NOMO-1 treated with DMSO at 0.1 percent for 48 hours (cell line): Measurements from ENCODE around the gene MAP4K5.
A peak's percentile ranks its signal among the peaks of the same experiment; 100 is the strongest.
"Not testable (repeated sequence)": the region's sequence is repeated elsewhere in the genome, so short reads cannot be mapped to it uniquely, and the experiment has no call there.

ENCODE experiments used
- DNase-seq: peaks from one replicate; lab custom pipeline; 2025; ENCODE audit not compliant: unreplicated experiment; lab: John Stamatoyannopoulos, UW

The MAP4K5 gene

DNA sequence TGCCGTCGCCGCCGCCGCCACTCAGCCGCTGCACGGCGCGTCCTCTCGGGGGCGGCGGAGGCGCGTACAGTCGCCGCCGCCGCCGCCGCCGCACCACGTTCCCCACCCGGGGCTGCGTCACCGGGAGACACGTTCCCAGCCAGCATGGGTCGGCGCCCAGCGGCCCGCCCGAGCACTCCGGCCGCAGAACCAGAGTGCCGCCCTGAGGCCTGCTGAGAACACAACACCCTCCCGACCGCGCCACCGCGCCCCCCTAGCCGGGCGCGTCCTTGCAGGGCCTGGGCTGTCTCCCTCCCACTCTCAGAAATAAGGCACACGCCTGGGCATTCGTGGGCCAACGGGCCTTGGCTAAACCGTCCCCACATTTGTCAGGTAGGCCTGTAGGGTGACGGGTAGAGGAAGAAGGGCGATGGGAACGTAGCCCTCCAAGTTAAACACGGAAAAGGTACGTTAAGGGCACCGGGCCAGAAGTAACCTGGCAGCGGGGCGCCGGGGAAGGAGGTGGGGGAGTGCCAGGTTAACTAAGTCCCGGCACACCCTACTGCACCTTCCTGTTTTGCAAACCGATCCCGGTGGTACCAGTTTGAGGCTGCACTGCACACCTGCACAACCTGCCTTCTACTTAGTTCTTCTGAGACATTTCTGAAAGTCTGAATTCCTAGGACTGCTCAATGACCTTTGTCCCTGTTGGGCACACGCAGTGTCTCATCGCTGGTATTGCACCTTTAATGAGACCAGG, at the start of gene MAP4K5:
Gene MAP4K5 (minus strand): TSS at position 68 of the 739 bp plus-strand sequence. CDS start 520 bp downstream, outside the sequence.
- DNase-seq = peak; percentile 83

DNA sequence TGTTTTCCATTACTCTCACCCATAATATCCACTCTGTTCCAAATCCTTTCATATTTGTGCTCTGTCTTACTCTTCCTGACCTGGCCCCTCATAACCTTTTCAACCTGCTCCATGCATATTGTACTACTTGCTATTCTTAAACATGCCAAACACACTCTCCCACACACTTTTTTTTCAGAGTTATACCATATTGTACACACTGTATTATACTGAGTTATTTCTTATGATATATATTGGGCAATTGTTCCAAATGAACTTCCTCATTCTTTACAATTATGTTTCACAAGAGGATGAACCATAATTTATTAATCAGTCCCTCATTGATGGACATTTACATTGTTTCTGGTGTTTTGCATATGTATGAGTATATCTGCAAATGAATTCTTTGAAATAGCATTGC, 46.1 kb upstream of the MAP4K5 start:
- peak; percentile 62 for DNase-seq

DNA sequence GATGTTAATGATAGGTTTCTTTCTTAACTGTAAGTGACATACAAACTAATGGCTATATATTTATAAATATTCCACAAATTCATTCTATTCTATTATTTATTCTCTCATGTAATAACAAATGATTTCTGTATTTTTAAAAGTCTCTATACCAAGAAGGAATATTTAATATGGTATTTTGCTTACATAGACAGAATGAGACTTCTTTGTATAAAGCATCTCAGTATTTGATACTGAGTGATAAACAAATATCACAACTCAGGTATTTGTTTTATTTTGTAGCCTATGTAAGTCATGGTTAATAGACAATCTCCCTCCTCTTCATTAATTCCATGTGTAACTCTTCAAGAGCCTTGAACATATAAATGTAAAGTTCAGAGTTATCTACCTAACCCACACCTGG, 45.6 kb upstream of the MAP4K5 start:
- DNase-seq = no peak

DNA sequence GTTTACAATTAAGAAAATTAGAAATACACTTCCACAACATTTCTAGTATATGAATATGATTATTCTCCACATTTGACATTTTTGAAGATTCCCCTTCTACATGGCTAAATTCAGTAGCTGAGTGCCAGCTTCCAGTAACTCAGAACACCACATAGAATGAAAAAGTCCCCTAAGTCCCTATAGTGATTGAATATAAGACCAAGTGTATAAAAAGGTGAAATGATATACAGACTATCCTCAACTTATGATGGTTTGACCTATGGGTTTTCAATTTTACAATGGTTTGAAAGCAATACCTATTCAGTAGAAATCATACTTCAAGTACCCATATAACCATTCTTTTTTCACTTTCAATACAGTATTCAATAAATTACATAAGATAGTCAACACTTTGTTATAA, 43.4 kb upstream of the MAP4K5 start:
- no peak for DNase-seq

DNA sequence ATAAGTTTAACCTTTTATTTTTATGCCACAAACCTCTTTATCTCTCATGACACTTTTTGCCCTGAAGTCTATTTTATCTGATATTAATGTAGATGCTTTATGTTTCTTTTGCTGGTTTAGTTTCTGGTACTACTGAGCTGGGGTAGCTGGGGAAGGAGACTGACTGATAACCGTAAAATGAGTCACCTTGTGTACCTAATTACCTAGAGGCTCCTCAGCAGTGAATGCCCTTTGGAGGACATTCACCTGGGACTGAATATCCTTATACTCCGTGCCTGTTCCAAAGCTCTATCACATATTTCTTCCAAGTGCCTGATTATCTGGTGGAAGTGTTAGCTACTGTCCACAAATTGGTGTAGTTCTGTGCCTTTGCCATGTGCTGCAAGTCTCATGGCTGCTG, 41.5 kb upstream of the MAP4K5 start:
- no peak for DNase-seq

DNA sequence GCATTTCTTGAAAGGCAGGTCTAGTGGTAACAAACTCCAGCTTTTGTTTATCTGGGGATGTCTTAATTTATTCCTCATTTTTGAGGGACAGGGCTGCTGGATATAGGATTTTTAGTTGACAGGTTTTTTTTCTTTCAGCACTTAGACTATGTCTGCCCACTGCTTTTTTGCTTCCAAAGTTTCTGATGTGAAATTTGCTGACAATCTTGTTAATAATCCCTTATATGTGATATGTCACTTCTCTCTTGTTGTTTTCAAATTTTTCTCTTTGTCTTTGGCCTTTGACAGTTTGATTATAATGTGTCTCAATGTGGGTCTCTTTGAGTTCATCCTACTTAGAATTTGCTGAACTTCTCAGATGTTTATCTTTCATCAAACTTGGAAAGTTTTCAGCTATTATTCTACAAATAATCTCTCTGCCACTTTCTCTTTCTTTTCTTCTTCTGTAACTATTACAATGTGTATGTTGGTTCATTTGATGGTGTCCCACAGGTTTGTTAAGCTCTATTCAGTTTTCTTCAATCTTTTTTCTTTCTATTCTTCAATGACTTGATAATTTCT, 37.4 kb upstream of the MAP4K5 start:
- DNase-seq = no peak

DNA sequence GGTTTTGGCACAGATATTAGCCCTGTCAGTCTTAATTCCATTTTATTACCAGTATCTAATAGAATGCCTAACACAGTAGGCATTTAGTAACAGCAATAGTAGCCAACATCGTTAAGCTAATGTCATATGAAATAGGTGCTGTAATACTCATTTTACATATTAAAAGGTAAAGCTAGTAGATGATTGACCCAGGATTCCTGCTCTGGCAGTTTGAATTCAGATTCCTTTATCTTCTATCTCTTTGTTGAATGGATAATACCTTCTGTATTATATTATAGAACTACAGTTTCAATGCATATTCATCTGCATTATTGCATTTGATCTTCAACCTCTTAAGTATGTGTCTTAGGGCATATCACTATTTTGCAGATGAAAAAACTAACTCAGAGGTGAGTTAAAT, 30.5 kb upstream of the MAP4K5 start:
- no peak for DNase-seq

DNA sequence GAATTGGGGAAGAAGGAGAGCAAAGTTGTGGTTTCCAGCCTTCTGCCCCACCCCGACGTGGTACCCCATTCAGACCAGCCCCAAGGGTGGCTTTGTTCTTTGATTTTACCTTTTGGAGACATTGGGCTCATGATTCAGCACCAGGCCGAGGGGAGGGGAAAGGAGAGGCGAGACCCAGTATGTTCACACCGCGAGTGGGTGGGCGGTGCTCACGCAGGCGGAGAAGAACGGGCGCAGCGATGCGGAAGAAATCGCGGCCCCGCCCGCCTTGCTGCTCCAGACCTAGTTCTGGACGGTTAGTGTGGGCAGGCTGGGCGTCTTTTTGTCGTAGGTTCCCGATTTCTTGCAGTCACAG, 28.5 kb upstream of the MAP4K5 start:
- peak; percentile 76 for DNase-seq

DNA sequence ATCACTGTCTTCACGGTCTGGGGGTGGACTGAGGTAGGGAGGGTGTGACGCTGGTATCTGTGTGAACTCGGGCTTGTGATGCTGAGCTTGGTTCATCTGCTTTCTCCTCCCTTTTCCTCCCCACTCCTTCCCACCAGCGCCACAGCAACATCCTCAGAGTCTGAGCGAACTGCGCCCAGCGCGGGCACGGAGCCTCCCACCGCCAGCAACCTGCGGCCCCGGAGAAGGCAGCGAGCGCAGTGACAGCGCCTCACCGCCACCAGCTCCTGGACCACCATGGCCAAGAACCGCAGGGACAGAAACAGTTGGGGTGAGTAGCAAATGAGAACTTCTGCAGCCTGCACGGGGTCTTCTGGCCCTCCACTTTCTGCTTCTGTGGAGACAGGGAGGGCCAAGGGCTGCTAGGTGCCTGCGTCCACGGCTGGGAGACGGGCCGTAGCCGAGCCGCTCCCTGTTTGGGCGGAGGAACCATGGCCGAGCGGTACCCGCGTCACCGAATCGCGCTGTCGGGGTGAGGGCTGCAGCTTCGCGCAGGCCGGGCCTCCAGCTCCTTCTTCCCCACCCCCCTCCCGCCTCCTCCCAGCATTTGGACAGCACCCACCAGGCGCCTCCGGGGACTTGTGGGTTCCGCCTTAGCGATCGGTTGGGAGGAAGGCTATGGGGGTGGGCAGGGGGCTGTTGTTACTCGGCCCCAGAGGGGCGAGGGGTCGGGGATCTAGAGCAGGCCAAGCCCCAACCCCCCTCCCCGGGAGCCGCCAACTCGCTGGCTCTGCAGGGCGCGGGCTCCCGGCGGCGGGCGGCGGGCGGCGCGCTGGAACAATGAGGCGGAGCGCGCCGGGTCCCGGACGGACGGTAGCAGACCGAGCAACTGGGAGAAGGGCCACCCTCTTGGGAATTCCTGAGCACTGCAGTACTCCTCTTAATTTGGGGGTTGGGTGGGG, 27.9 kb upstream of the MAP4K5 start, which contains the start of gene ATL1:
Gene ATL1 (plus strand): TSS at position 156 of the 941 bp plus-strand sequence. CDS start 121 bp downstream, at position 277.
- peak; percentile 44 for DNase-seq

DNA sequence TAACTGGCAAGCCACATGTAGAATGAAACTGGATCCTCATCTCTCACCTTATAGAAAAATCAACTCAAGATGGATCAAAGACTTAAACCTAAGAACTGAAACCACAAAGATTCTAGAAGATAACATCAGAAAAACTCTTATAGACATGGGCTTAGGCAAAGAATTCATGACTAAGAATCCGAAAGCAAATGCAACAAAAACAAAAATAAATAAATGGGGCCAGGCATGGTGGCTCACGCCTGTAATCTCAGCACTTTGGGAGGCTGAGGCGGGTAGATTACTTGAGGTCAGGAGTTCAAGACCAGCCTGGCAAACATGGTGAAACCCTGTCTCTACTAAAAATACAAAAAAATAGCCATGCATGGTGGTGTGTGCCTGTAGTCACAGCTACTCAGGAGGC, 20.4 kb upstream of the MAP4K5 start:
- not testable (repeated sequence) for DNase-seq

DNA sequence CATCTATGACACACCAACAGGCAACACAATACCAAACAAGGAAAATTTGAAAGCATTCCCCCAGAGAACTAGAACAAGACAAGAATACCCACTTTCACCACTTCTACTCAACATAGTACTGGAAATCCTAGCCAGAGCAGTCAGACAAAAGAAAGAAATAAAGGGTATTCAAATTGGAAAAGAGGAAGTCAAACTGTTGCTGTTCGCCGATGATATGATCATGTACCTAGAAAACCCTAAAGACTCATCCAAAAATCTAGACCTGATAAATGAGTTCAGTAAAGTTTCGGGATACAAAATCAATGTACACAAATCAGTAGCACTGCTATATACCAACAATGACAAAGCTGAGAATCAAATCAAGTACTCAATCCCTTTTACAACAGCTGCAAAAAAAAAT, 19.5 kb upstream of the MAP4K5 start:
- DNase-seq = no peak

DNA sequence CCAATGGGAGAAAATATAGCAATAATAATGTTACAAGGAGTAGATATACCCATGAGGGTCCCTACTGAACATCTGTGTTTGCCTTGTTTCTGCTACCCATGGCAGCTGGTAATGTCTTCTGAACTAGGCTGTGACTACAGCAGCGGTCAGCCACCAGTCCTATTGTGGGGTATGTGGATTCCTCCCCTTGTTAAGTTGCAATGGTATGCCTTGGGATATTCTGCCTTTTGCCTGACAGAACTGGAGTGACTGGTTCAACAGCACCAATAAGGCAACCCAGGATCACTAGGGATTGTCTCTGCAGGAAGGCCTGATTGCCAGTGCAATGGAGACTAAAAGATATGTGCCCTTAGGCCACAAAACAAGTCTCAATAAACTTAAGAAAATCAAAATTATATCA, 17.9 kb upstream of the MAP4K5 start:
- DNase-seq = no peak

DNA sequence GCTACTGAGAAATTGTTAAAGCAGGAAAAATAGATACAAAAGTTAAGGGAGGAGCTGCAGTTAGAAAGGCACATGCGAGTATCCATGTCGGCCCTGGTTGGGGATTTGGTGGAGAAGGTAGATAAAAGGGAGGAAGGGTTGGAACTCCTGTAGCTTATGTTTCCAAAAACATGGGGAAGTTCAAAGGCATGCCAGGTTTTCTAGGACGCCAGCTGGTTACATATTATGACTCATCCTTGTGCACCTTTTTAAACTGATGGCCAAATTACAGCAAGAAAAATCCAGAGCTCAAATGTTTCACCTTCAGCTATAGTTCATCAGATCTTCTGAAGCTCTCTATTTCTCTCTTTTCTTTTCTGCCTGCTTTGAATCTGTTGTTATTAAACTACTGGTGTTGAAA, 13.2 kb upstream of the MAP4K5 start:
- DNase-seq = no peak

DNA sequence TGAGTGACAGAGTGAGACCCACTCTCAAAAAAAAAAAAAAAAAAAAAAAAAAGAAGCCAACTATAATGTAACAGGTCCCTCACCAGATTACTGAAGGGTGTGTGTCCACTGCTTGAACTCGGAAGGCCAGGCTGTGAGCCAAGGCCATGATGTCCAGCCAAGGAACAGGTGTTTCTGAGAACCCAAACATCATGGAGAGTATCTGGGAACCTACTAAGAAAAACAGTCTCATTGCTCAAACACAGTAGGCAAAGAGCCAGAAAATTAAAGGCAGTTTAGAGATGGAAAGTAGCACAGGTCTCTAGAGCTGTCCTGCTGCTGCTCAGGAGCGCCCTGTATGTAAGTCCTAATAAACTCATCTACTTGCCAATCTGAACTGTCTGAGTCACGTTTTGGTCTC, 12.5 kb upstream of the MAP4K5 start:
- no peak for DNase-seq

DNA sequence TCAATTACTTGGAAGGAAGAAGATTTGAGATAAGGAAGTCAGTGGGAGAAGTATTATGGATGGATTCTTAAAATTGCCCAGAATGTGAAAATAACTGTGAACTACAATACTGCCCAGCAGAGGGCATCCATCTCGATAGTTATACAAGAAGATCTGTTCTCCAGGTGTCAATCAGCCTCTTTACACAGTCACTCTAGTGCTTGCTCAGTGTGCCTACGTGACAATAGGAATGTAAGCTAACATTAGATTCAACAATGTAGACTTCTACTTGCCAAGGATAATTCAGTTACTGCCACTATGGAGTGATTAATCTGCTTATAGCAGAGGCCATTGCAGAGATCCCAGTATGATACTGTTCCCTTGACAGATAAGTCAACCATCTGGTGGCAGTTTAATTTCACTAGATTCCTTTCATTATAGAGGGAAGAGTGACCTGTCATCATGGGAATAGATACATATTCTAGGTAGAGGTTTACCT, 10.6 kb upstream of the MAP4K5 start:
- peak; percentile 26 for DNase-seq

DNA sequence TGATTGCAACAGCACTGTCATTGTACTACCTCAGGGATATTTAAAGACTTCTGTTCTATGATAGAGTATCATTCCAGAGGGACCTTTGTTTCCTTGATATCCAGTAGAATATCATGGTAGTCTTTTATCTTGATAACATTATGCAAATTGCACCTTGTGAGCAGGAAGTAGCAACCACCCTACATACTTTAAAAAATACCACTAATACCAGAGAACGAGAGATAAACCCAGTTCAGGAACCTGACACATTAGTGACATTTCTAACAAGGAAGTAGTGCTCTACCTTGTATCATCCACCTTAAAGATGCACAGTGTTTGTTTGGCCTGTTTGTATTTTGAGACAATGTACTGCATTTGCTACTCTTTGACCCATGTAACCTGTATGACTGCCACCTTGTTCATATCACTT, 8.8 kb upstream of the MAP4K5 start:
- DNase-seq = no peak

DNA sequence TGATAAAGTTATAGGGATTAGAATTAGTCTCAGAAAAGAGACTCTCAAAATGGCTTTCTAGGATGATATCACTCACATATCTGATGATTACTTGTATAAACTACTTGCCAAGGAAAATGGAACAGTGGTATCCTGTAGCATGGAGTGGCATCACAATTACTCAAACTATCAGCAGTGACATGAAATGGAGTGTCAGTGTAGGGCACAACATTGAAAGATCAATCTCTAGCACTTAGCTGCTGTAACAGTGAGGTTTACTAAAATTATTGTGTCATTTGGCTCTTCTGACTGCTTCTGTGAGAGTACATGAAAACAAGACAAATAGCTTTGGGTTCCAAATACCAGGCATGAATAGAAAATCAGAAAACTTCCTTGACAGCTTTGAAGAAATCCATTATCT, 6.7 kb upstream of the MAP4K5 start:
- DNase-seq = no peak

DNA sequence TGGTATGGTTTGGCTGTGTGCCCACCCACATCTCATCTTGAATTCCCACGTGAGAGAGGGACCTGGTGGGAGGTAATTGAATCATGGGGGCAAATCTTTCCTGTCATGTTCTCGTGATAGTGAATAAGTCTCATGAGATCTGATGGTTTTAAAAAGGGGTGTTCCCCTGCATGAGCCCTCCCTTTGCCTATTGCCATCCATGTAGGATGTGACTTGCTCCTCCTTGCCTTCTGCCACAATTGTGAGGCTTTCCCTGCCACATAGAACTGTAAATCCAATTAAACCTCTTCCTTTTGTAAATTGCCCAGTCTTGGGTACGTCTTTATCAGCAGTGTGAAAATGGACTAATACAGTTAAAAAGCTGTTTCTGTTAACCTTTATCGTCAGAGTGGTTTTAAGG, 5.7 kb upstream of the MAP4K5 start:
- not testable (repeated sequence) for DNase-seq

DNA sequence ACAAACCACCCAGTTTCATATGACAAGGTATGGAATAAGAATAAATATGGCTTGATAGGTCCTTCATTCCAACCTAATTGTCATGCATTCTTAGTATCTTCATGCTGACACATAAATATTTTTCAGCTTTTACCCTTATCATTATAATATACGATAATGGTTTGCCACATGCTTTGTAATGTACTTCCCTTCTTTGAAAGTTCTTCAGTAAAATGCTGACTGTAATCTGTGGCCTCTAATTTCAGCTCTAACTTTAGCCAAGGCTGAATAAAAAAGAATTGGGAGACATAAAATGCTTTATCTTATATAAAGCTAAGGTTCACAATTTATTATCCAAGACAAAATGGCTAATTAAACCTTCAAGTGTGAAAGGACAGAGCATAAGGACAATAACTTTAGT, 2.6 kb upstream of the MAP4K5 start:
- peak; percentile 42 for DNase-seq

DNA sequence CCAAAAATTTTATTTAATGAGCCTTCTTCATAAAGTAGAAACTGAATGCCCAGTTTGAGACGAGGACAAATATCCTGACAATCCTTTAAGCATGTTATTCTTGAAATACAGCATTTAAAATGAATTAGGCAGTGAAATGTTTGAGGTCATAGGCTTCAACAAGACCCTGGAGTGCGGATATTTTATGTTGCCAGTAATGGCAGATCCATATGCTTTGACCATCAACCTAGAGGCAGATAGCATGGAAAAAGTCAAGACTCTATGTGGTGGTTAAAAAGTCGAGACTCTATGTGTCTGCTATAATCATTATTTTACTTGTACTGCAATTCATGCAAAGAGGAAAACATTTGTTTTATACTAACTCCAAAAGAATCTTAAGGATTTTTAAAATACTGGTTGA, 2.0 kb upstream of the MAP4K5 start:
- no peak for DNase-seq

DNA sequence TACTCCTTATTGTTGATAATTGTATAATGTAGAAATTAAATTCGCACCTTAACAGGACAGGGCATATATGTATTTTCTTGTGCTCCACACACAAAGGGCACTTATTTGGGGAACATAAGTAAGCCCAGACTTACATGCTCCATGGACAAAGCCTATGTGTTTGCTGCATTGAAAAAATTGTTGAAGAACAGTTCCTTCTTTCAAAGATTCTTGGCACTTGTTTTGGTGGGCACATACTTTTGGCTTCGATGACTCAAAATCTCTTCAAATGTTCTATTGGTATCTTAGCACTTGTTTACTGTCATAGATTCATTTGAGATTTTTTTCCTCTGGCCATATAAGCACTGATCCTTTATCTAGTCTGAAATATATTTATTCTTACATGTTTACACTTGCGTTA, 1.4 kb upstream of the MAP4K5 start:
- peak; percentile 24 for DNase-seq

DNA sequence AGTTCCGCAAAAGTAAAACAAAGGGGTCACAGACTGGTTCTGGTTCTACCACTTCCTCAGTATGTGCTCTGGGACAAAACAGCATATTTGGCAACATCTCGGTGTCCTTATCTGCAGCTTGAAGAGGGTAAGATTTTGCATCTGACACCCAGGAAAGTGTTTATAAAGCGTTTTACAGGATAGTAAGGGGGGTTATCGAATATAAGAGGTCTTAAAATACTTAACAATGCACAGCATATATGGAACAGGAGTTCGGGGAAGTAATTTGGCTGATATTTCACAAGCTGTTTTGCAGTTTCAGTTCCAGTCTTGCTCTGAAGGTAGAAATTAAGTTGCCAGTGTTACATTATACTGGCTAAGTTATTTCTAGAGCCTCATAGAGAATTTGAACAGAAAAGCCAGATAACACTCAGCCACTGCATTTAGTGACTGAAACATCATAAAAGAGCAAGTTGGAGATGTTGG, 904 bp upstream of the MAP4K5 start:
- peak; percentile 95 for DNase-seq
